Measurements from ENCODE around the gene MEIG1. TPM values are rescaled to one million over a fixed set of nuclear protein-coding genes. Genes with fewer than 3 reads are reported as not detected.
"Not testable (repeated sequence)": the region's sequence is repeated elsewhere in the genome, so short reads cannot be mapped to it uniquely, and the experiment has no call there.

Gene MEIG1
- total and polyA plus RNA-seq, 2 donors, result 0.76 to 2.2 TPM

GRCh38 chr10:15015451-15015850 lies 56.3 kb downstream of the MEIG1 start:
- Histone ChIP-seq H3K9me3 (ENCODE audit: control insufficient read depth in 2 of 2, insufficient read depth in 1 of 2, low read length in 1 of 2) (no peaks in the 10 kb centered on the region), H3K27me3 (ENCODE audit: control insufficient read depth in 2 of 2, insufficient read depth in 1 of 2, low read length in 1 of 2) (no peaks in the 10 kb centered on the region), H3K4me1 (ENCODE audit: control insufficient read depth in 2 of 2, insufficient read depth in 2 of 2, low read length in 2 of 2) (no peaks in the 10 kb centered on the region), H3K27ac (ENCODE audit: low read depth in 1 of 2, low read length in 1 of 2) (no peak overlapping the region), H3K4me3 (ENCODE audit: low read length in 2 of 2) (no peak overlapping the region), H3K36me3 (ENCODE audit: control insufficient read depth in 2 of 2, insufficient read depth in 2 of 2, low read length in 1 of 2) (no peaks in the 10 kb centered on the region)
- 97% methylated on average over 7 of the region's 7 CpGs for WGBS
- DNase-seq (ENCODE audit: low read depth in 6 of 9, low spot score in 9 of 9), result no peak

- not testable (repeated sequence) for H3K27ac ChIP-seq (ENCODE audit: low read depth in 1 of 2, low read length in 1 of 2); H3K9me3 ChIP-seq (ENCODE audit: control insufficient read depth in 2 of 2, insufficient read depth in 1 of 2, low read length in 1 of 2); H3K4me3 ChIP-seq (ENCODE audit: low read length in 2 of 2); H3K36me3 ChIP-seq (ENCODE audit: control insufficient read depth in 2 of 2, insufficient read depth in 2 of 2, low read length in 1 of 2); DNase-seq (ENCODE audit: low read depth in 6 of 9, low spot score in 9 of 9); H3K4me1 ChIP-seq (ENCODE audit: control insufficient read depth in 2 of 2, insufficient read depth in 2 of 2, low read length in 2 of 2); H3K27me3 ChIP-seq (ENCODE audit: control insufficient read depth in 2 of 2, insufficient read depth in 1 of 2, low read length in 1 of 2)
- WGBS, result 96% methylated on average over 4 of the region's 5 CpGs
These were observed 61.8 kb downstream of the MEIG1 start for GRCh38 chr10:15020966-15021365.

Other genes with a start within 250 kb of the MEIG1 start
- 49.1 TPM for gene FAM107B, start 184.5 kb upstream of the MEIG1 start, total RNA-seq
- 52.3 TPM for gene FAM107B, start 184.5 kb upstream of the MEIG1 start, polyA plus RNA-seq
- gene CDNF, start 121.4 kb upstream of the MEIG1 start, total RNA-seq, result 1.0 TPM
- 3.6 TPM for gene CDNF, start 121.4 kb upstream of the MEIG1 start, polyA plus RNA-seq
- 35.2 TPM for gene HSPA14, start 121.1 kb upstream of the MEIG1 start, total RNA-seq
- 24.0 TPM for gene HSPA14, start 121.1 kb upstream of the MEIG1 start, polyA plus RNA-seq
- 15.6 TPM for gene MSANTD7, start 121.1 kb upstream of the MEIG1 start, total RNA-seq
- gene MSANTD7, start 121.1 kb upstream of the MEIG1 start, polyA plus RNA-seq, result 6.6 TPM
- 16.4 TPM for gene SUV39H2, start 80.5 kb upstream of the MEIG1 start, total RNA-seq
- gene SUV39H2, start 80.5 kb upstream of the MEIG1 start, polyA plus RNA-seq, result 4.2 TPM
- 22.3 TPM for gene DCLRE1C, start 5.3 kb upstream of the MEIG1 start, total RNA-seq
- gene DCLRE1C, start 5.3 kb upstream of the MEIG1 start, polyA plus RNA-seq, result 9.5 TPM
- 0.09 TPM for gene OLAH, start 84.6 kb downstream of the MEIG1 start, total RNA-seq
- 14.4 TPM for gene OLAH, start 84.6 kb downstream of the MEIG1 start, polyA plus RNA-seq
- gene ACBD7, start 129.4 kb downstream of the MEIG1 start, total RNA-seq, result 11.9 TPM
- gene ACBD7, start 129.4 kb downstream of the MEIG1 start, polyA plus RNA-seq, result 1.4 TPM
- 14.7 TPM for gene RPP38, start 138.0 kb downstream of the MEIG1 start, total RNA-seq
- gene RPP38, start 138.0 kb downstream of the MEIG1 start, polyA plus RNA-seq, result 32.2 TPM
- 31.1 TPM for gene NMT2, start 209.3 kb downstream of the MEIG1 start, total RNA-seq
- gene NMT2, start 209.3 kb downstream of the MEIG1 start, polyA plus RNA-seq, result 19.6 TPM